GM12874 (cell line): ENCODE data around the gene CDKN1B.

Source experiments
- TF ChIP-seq, protein P1 (sequence below): IDR thresholded peaks from 2 replicates; pipeline ENCODE4 v1.5.1; 2011; ENCODE audit warnings: low read depth, mild to moderate bottlenecking, control low read depth, low read length, moderate library complexity; ENCODE audit not compliant: insufficient read depth

Gene CDKN1B

DNA sequence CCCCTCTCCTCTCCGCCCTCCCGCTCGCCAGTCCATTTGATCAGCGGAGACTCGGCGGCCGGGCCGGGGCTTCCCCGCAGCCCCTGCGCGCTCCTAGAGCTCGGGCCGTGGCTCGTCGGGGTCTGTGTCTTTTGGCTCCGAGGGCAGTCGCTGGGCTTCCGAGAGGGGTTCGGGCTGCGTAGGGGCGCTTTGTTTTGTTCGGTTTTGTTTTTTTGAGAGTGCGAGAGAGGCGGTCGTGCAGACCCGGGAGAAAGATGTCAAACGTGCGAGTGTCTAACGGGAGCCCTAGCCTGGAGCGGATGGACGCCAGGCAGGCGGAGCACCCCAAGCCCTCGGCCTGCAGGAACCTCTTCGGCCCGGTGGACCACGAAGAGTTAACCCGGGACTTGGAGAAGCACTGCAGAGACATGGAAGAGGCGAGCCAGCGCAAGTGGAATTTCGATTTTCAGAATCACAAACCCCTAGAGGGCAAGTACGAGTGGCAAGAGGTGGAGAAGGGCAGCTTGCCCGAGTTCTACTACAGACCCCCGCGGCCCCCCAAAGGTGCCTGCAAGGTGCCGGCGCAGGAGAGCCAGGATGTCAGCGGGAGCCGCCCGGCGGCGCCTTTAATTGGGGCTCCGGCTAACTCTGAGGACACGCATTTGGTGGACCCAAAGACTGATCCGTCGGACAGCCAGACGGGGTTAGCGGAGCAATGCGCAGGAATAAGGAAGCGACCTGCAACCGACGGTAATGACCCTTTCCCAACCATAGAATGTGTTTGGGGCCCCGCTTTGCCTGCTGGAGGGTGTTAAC is 615 bp downstream of the CDKN1B start:
- TF ChIP-seq, protein P1, sequence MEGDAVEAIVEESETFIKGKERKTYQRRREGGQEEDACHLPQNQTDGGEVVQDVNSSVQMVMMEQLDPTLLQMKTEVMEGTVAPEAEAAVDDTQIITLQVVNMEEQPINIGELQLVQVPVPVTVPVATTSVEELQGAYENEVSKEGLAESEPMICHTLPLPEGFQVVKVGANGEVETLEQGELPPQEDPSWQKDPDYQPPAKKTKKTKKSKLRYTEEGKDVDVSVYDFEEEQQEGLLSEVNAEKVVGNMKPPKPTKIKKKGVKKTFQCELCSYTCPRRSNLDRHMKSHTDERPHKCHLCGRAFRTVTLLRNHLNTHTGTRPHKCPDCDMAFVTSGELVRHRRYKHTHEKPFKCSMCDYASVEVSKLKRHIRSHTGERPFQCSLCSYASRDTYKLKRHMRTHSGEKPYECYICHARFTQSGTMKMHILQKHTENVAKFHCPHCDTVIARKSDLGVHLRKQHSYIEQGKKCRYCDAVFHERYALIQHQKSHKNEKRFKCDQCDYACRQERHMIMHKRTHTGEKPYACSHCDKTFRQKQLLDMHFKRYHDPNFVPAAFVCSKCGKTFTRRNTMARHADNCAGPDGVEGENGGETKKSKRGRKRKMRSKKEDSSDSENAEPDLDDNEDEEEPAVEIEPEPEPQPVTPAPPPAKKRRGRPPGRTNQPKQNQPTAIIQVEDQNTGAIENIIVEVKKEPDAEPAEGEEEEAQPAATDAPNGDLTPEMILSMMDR, result no peak

- TF ChIP-seq, protein P1, result no peak
Observed at GRCh38 chr12:12718381-12718759, 1.2 kb downstream of the CDKN1B start.

DNA sequence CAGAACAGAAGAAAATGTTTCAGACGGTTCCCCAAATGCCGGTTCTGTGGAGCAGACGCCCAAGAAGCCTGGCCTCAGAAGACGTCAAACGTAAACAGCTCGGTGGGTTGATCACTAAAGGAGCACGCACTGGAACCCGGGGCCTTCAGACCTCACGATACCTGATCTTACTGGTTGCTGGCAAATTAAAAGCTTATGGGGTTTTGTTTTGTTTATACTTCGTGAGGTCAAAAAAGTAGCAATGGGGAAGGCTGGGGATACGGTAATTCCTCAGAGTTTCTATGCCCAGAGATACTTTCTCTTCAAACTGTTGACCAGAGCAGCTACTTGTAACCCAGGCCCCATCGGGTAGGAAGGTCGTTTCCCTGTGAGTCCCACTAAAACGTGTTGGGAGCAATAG is 1.7 kb downstream of the CDKN1B start:
- TF ChIP-seq, protein P1, result no peak

GRCh38 chr12:12719496-12719895 is 2.3 kb downstream of the CDKN1B start:
- TF ChIP-seq, protein P1, result no peak

DNA sequence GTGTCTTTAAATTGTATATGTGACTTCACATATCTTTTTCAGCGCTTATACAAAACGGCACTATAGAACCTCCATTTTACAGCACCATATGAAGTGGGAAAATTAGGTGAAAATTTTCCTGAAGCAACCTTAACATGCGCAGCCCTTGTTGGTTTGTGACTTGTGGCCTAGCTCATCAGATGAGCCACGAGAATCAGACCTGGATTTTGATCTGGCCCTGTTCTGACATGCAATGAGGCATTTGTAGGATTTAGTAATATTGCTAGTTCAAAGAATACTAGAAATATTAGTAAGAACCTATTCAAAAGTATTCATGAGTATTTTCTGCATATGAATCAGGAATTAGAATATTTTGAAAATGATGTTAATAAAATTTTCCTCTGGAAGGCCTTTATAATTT is 2.9 kb downstream of the CDKN1B start:
- TF ChIP-seq, protein P1, result no peak

GRCh38 chr12:12720672-12721161 is 3.5 kb downstream of the CDKN1B start:
- TF ChIP-seq, protein P1, result no peak

- TF ChIP-seq, protein P1, result no peak
Observed at GRCh38 chr12:12721176-12721751, 4.1 kb downstream of the CDKN1B start.
